ENCODE results near the gene SMIM35.

SMIM35 gene

DNA sequence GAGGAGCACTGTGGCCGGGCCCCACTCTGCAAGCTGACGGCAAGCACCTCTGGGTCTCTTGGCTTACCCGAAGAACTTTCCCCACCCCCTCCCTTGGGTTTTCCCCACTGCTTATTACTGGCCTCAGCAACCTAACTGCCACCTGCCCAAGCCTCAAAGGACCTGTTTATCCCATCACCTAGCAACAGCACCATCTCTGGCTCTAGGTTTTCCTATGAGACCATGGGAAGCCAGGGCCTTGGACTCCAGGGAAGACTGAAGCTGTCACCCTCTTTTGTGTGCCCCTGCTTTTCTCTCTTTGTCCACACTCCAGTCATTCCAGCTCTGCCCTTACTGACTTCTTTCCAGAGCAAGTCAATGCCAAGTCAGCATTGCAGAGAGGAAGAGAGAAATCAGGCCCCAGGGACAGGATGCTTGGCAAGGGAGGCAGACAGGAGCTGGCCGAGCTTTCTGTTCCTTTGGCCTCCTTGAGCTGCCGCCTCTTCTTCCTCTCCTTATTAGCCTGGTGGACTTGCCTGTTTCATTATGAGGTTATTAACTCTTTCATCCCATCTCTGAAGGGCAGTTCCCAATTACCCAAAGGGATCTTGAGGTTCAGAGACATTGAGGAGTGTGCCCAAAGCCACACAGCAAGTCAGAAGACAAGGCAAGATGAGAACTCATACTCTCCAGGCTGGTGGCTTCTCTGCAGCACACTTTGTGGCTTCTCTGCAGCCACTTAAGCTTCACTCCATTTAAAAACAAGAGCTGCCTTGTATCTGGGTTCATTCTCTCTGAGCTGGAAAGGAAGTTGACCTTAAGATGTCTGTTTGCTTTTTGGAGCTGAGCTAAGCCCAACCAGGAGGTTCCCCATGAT, at the start of gene SMIM35:
Gene SMIM35, minus strand, starts transcription at position 51 of the 856 bp plus-strand sequence. CDS start 206 bp downstream, outside the sequence.
- no peak for DNase-seq

DNA sequence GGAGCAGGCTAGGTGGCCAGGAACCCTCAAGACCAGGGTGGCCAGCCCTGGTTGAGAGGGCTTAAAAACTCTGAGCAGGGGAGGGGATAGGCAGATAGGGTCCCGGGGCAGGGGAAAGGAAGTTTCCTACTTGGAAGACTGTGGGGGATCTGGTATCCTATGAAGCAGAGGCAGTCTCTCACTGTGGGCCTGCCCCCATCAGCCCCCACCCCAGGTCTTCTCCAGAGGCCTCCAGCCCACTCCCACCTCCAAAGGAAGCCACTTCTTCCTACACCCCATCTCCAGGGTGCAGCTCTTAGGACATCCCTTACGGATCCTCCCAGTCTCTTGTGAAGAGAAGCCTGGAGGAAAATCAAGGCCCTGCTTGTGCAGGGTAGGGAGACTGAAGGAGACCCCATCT, 49.6 kb upstream of the SMIM35 start:
- DNase-seq: no peak

GRCh38 chr11:118135796-118136165, 49.0 kb upstream of the SMIM35 start:
- no peak for DNase-seq

GRCh38 chr11:118135051-118135795, 48.5 kb upstream of the SMIM35 start:
- DNase-seq: no peak

DNA sequence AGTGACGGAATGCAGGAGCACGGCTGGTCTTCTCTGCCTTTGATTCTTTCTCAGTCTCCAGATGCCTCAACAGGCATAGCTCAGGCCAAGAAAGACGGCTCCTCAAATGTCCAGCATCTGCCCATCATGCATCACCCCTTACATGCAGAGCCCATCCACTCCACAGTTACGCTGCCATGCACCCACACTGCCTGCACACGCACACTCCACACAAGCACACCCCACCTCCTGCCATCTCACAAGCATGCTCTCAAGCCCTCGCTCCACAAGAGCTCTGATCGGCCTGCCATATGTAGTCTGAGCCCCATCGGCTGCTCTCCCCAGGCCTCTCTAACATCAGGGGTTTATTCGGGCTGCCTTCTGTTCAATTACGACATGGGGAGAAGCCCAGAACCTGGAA, 47.1 kb upstream of the SMIM35 start:
- DNase-seq: no peak

GRCh38 chr11:118132385-118133151, 45.8 kb upstream of the SMIM35 start:
- DNase-seq: no peak

GRCh38 chr11:118129471-118130172, 42.9 kb upstream of the SMIM35 start:
- DNase-seq: peak; percentile 55 to 62

DNA sequence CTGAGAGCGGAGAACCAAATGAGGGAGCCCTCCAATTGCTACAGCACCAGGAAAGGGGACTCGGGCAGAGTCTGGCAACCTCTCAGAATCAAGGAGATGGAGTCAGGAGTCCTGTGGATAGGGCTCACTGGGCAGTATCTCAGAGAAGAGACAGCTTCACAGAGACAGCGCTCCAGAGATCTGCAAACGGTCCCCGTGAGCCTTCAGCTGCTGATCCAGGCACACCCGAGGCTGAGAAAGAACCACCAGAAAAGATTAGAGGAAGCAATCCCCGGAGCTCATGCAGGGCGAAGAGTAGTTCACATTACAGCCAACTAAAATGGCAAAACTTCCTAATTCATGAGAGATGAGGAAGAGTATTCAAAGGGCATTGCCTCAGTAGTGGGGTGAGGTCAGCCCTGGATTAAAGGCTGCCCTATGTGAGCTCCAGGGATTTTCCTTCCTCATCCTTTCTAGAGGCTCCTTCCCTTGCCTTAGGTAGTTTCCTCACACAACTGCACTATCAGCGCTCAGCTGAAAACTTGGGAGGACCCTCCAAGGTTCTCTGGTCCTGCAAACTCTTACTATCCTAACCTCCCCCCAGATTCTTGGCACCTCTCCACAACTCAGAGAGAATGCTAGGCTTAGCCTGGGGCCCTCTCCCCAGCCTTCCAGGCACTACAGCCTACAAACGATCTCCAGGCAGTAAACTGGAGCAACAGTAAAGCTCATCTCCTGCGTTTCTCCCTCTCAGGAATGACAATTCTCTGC, 42.1 kb upstream of the SMIM35 start:
- DNase-seq: peak; percentile 84 to 88

- DNase-seq: no peak
These were observed 41.5 kb upstream of the SMIM35 start for GRCh38 chr11:118128310-118128709.

- no peak for DNase-seq
These were observed 39.5 kb upstream of the SMIM35 start for GRCh38 chr11:118126082-118126838.

GRCh38 chr11:118124929-118125535, 38.3 kb upstream of the SMIM35 start:
- DNase-seq: no peak

- no peak for DNase-seq
These were observed 34.0 kb upstream of the SMIM35 start for GRCh38 chr11:118120793-118121192.

DNA sequence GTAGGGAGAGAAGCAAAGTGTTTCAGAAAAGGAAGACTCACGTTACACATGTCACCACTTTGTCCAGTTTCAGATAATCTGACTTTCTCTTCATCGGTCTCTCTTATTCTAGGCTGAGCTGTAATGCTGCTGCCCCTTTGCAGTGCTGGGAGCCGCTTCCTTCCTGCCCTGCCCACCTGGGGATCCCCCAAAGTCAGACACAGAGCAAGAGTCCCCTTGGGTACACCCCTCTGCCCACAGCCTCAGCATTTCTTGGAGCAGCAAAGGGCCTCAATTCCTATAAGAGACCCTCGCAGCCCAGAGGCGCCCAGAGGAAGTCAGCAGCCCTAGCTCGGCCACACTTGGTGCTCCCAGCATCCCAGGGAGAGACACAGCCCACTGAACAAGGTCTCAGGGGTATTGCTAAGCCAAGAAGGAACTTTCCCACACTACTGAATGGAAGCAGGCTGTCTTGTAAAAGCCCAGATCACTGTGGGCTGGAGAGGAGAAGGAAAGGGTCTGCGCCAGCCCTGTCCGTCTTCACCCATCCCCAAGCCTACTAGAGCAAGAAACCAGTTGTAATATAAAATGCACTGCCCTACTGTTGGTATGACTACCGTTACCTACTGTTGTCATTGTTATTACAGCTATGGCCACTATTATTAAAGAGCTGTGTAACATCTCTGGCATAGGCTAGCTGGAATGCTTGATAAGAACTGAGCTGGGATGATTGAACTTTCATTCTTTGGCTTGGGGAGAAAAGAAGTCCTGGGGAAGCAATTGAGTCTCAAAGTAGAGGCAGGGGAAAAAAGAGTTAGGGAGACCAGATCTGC, 31.2 kb upstream of the SMIM35 start:
- DNase-seq: no peak

- DNase-seq: no peak
These were observed 28.3 kb upstream of the SMIM35 start for GRCh38 chr11:118115048-118115447.

DNA sequence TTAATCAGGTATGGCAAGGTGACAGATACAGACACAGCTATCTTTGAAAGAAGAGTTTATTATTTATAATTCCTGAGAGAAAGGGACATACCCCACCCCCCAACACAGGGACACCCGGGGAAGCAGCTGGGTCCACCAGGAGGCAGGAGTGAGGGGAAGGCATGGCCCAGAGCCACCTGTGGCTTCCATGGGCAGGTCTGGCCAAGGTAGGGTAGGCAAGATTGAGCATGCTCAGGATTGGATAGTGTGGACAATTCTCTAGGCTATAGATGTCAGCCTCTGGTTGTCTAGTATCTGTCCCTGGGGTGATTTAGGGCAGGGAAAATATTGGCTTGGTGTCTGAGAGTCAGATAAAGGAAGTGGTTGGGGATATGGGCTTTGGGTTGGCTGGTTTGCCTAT, 27.5 kb upstream of the SMIM35 start:
- DNase-seq: no peak

GRCh38 chr11:118112711-118113430, 26.1 kb upstream of the SMIM35 start:
- no peak for DNase-seq

GRCh38 chr11:118111744-118112035, 24.9 kb upstream of the SMIM35 start:
- DNase-seq: no peak

DNA sequence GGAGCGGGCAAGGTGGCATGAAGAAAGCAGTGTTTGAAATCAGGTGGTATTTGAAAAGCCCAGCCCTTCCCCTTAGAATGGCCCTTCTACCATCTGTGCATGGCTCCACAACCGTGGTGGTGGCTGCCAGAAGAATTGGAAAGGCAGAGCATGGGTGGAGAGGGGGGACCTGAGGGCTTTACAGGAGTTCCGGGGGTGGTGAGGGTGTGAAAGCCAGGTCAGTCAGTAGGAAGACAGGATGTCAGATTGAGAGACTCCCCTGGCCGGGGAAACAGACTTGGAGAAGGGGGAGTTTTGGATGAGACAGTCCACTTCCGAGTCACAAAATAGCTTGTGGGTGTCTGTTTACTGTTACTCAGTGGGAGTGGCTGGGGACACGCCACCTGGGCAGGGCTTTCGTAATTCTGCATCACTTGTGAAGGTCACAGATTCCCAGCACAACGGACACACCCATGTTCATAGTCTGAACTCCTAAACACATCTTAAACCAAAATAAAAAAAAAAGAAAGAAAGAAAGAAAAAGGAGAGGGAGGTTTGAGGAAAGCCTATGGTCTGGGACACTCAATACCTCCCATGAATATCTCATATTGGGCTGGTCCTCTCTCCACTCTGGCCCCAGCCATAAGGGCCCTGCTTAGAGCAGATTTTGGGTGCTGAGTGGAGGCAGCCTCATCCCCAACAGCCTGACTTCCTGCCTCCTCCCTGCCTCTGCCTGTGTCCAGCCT, 24.4 kb upstream of the SMIM35 start:
- no peak for DNase-seq

DNA sequence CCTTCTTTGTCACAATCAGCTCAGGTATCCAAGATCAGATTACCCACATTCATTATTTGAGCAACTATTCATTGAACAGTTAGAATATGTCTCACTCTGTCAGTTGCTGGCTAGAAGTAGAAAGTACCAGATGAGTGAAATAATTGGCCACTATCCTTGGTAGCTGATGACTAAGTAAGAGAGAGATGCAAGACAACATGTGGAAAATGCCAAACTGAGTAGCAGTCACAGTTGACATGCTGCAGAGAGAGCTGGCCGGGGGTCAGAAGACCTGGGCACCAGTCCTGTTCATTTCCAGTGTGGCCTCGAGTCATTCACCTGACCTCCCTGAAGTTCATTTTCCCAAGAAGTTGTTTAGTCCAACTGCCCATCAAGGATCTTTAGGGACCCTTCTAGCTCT, 22.5 kb upstream of the SMIM35 start:
- no peak for DNase-seq
